ELF-1 (cell line): Measurements from ENCODE around the gene LMX1A.
A peak's percentile ranks its signal among the peaks of the same experiment; 100 is the strongest.

ENCODE experiments used
- DNase-seq: peaks from one replicate; pipeline ENCODE4 v3.0.0-alpha.2; 2016; ENCODE audit warnings: low read depth, low spot score

Gene LMX1A

GRCh38 chr1:165355977-165356811 lies at the start of gene LMX1A:
LMX1A (minus strand) TSS chr1:165356715; CDS start chr1:165355559, 1,156 bp downstream.
- peak; percentile 68 for DNase-seq

- DNase-seq = peak; percentile 56
Measured at GRCh38 chr1:165403835-165404482, 47.4 kb upstream of the LMX1A start.

- no peak for DNase-seq
Measured at GRCh38 chr1:165402517-165403111, 46.1 kb upstream of the LMX1A start.

- peak; percentile 40 for DNase-seq
Measured at GRCh38 chr1:165397944-165398343, 41.4 kb upstream of the LMX1A start.

GRCh38 chr1:165395901-165396300 lies 39.4 kb upstream of the LMX1A start:
- no peak for DNase-seq

- no peak for DNase-seq
Measured at GRCh38 chr1:165395478-165395877, 39.0 kb upstream of the LMX1A start.

- peak; percentile 90 for DNase-seq
Measured at GRCh38 chr1:165392634-165393571, 36.4 kb upstream of the LMX1A start.

GRCh38 chr1:165389609-165390008 lies 33.1 kb upstream of the LMX1A start:
- DNase-seq = no peak

- DNase-seq = no peak
Measured at GRCh38 chr1:165387961-165388360, 31.4 kb upstream of the LMX1A start.

- DNase-seq = no peak
Measured at GRCh38 chr1:165387505-165387904, 31.0 kb upstream of the LMX1A start.

GRCh38 chr1:165383599-165384405 lies 27.3 kb upstream of the LMX1A start:
- DNase-seq = no peak

GRCh38 chr1:165383067-165383466 lies 26.6 kb upstream of the LMX1A start:
- peak; percentile 71 for DNase-seq

- DNase-seq = no peak
Measured at GRCh38 chr1:165381745-165382505, 25.4 kb upstream of the LMX1A start.

GRCh38 chr1:165376811-165377311 lies 20.3 kb upstream of the LMX1A start:
- DNase-seq = no peak

GRCh38 chr1:165376041-165376810 lies 19.7 kb upstream of the LMX1A start:
- peak; percentile 86 for DNase-seq

GRCh38 chr1:165375623-165376022 lies 19.1 kb upstream of the LMX1A start:
- DNase-seq = no peak

GRCh38 chr1:165371588-165372225 lies 15.2 kb upstream of the LMX1A start:
- DNase-seq = no peak

- peak; percentile 73 for DNase-seq
Measured at GRCh38 chr1:165369255-165369848, 12.8 kb upstream of the LMX1A start.
